Fibroblast of the aortic adventitia (primary cell): ENCODE measurements around the gene LYSMD1. TPM values are rescaled to one million over a fixed set of nuclear protein-coding genes. Genes with fewer than 3 reads are reported as not detected.

Experiments
- DNase-seq: peaks from one replicate; pipeline ENCODE4 v3.0.0-alpha.2; 2010; ENCODE audit warnings: low read depth
- H3K4me3 ChIP-seq: 2 replicates; pipeline ENCODE4 v1.5.1; 2011; ENCODE audit warnings: low read depth, mild to moderate bottlenecking, control low read depth, low read length, moderate library complexity
- CTCF ChIP-seq: IDR thresholded peaks from 2 replicates; pipeline ENCODE4 v1.5.1; 2011; ENCODE audit warnings: mild to moderate bottlenecking, low read length, control low read depth, inconsistent platforms; ENCODE audit not compliant: insufficient read depth
- total RNA-seq: library from RNA; depleted of rRNA; stranded (reverse); fragments of >200 nt; gene quantifications from 2 replicates; pipeline ENCODE4 v1.2.3, GENCODE V29; 2012; ENCODE audit warnings: low replicate concordance

Gene LYSMD1
- total RNA-seq, 1 donor, result 7.5 TPM

- DNase-seq, result peak; percentile 7
- no peak for TF ChIP-seq CTCF
- peak overlapping the region; percentile 79 for H3K4me3 ChIP-seq
Observed at GRCh38 chr1:151146072-151146411, 19.7 kb downstream of the LYSMD1 start.

- DNase-seq, result no peak
- TF ChIP-seq CTCF, result no peak
- H3K4me3 ChIP-seq, result peak overlapping the region; percentile 79
Observed at GRCh38 chr1:151145304-151146071, 20.2 kb downstream of the LYSMD1 start.

GRCh38 chr1:151144474-151145303 lies 21.0 kb downstream of the LYSMD1 start:
- H3K4me3 ChIP-seq, result no peak overlapping the region
- peak; percentile 15 for DNase-seq
- TF ChIP-seq CTCF, result no peak

DNA sequence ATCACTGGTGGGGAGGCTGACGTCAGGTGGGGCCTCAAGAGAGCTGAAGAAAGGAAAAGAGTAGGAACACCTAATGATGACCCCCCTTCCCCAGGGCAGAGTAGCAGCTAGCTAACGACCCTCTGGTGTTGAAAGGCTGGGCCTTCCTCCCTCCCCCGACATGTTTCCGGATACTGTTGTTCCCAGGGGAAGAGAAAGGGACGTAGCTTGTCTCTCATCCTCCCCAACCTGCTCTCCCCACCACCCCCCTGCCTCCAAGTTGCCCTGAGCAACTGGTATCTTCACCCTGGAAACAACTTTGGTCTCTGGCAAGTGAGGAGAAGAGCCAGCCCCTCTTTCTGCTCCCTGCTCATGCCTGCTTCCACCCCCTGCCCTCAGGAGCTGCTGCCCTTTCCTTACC lies 21.7 kb downstream of the LYSMD1 start:
- H3K4me3 ChIP-seq, result no peak overlapping the region
- no peak for DNase-seq
- TF ChIP-seq CTCF, result no peak

DNA sequence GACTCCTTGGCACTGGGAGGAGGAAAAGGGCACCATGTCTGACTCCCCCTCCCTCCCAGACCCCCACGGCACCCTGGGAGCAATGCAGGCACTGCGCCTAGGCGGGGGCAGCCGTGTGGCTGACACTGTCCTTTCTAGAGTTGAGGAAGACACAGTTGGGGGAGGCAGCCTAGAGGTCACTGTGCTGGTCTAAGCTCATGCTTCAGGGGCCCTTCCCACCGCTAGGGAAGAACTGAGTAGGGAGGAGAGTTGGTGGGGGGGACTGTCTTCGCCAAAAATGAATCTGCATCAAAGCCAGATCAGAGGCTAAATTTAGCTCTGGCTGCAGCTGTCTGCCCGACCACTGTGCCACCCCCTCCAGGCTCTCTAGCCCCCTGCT lies 22.7 kb downstream of the LYSMD1 start:
- DNase-seq, result no peak
- TF ChIP-seq CTCF, result no peak
- H3K4me3 ChIP-seq, result no peak overlapping the region

DNA sequence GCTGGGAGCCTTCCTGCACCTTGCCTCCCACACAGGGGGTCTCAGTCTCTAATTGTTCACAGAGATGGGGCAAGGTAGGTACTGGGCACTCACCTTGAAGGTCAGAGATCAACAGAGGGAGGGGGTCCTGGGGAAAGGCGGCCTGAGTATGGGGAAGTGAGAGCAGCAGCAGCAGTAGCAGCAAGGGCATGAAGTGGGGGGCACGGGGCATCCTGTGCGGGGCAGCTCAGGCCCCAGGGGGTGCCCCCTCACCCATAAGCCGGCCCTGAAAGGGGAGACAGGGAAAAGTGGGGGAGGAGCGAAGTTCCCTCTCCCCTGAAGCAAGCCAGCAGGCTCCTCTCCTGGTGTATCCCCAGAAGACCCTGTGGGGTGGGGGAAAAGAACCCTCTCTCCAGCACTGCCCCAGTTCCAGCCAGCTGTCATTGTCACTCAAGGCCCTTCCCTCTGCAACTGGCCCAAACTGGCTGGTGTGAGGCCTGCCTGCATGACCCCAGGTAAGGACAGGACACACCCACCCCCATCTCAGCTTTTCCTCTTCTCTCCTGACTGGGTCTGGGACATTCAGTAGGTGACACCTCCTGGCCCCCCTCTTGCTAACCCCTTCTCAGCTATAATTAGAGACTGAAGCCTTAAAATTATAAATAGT lies 23.2 kb downstream of the LYSMD1 start:
- no peak overlapping the region for H3K4me3 ChIP-seq
- DNase-seq, result no peak
- TF ChIP-seq CTCF, result no peak
